Progenitor cell of endocrine pancreas (in vitro differentiated cells): Measurements from ENCODE around the gene ACTN1. TPM values are rescaled to one million over a fixed set of nuclear protein-coding genes. Genes with fewer than 3 reads are reported as not detected.

Source experiments
- DNase-seq: peaks from one replicate; pipeline ENCODE4 v3.0.0; 2021; ENCODE audit warnings: low spot score; ENCODE audit not compliant: unreplicated experiment
- H3K27ac Mint-ChIP-seq: 2 replicates; pipeline ENCODE4 v1.8.0; 2021; ENCODE audit warnings: mild to moderate bottlenecking, moderate library complexity, mixed read lengths
- H3K27me3 Mint-ChIP-seq: 2 replicates; pipeline ENCODE4 v1.8.0; 2021; ENCODE audit warnings: mixed read lengths
- H3K36me3 Mint-ChIP-seq: 2 replicates; pipeline ENCODE4 v1.8.0; 2022; ENCODE audit warnings: mixed read lengths; ENCODE audit not compliant: insufficient read depth
- H3K4me1 Mint-ChIP-seq: 2 replicates; pipeline ENCODE4 v1.8.0; 2021; ENCODE audit warnings: low read depth, mixed read lengths
- H3K4me3 Mint-ChIP-seq: 2 replicates; pipeline ENCODE4 v1.8.0; 2021; ENCODE audit warnings: low read depth, mild to moderate bottlenecking, moderate library complexity, mixed read lengths
- H3K9me3 Mint-ChIP-seq: 2 replicates; pipeline ENCODE4 v1.8.0; 2021; ENCODE audit warnings: low read depth, mixed read lengths
- CTCF ChIP-seq: fragments of 200-600 bp; sonication (generic); IDR thresholded peaks from one replicate; pipeline ENCODE4 v1.5.0; 2021; ENCODE audit warnings: antibody characterized with exemption, mild to moderate bottlenecking; ENCODE audit not compliant: unreplicated experiment
- total RNA-seq: library from RNA; stranded (reverse); gene quantifications from 2 replicates; pipeline ENCODE4 v1.2.1, GENCODE V29; 2021

The ACTN1 gene
- total RNA-seq, 1 donor from 2014 or later: 92.6 TPM

DNA sequence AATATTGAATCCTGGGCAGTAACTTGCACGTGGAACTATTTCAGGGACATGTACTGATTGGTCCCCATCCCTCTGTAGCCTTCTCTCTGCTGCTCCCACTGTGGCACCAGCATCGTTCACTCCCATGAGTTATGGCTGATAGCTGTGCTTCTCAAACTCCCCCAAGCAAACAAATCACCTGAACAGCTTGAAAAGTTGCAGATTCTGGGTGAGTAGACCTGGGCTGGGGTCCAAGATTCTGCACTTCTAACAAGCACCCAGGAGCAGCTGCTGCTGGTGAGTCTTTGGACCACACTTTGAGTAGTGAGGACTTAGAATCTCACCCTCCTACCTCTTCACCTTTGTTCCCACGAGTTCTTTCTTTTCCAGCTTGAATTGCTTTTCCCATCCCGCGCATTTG, 136.8 kb downstream of the ACTN1 start:
- Mint-ChIP-seq H3K36me3 (peaks cover 3% of the 10 kb centered on the region), H3K4me1 (peaks cover 7% of the 10 kb centered on the region), H3K27ac (no peak overlapping the region), H3K4me3 (no peak overlapping the region), H3K27me3 (no peaks in the 10 kb centered on the region), H3K9me3 (peaks cover 9% of the 10 kb centered on the region)
- TF ChIP-seq CTCF: no peak
- DNase-seq: no peak

- Mint-ChIP-seq H3K4me1 (peaks cover 7% of the 10 kb centered on the region), H3K36me3 (peaks cover 7% of the 10 kb centered on the region), H3K9me3 (peaks cover 14% of the 10 kb centered on the region), H3K27ac (no peak overlapping the region), H3K27me3 (no peaks in the 10 kb centered on the region), H3K4me3 (no peak overlapping the region)
- TF ChIP-seq CTCF: no peak
- DNase-seq: no peak
Observed at GRCh38 chr14:68841016-68841809, 137.9 kb downstream of the ACTN1 start.

DNA sequence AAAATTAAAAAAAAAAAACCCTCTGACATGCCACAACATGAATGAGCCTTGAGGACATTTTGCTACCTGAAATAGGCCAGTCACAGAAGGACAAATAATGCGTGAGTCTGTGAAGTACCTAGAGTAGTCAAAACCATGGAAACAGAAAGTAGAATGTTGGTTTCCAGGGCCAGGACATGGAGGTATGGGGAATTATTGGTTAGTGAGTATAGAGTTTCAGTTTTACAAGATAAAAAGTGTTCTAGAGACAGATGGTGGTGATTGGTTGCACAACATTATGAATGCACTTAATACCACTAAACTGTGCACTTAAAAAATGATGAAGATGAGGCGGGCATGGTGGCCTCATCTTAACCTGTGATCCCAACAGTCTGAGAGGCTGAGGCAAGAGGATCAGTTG, 138.6 kb downstream of the ACTN1 start:
- Mint-ChIP-seq H3K9me3 (peaks cover 22% of the 10 kb centered on the region), H3K27me3 (no peaks in the 10 kb centered on the region), H3K4me1 (peaks cover 7% of the 10 kb centered on the region), H3K4me3 (no peak overlapping the region), H3K27ac (no peak overlapping the region), H3K36me3 (peaks cover 7% of the 10 kb centered on the region)
- no peak for DNase-seq
- no peak for TF ChIP-seq CTCF

- H3K9me3 Mint-ChIP-seq: peaks cover 44% of the 10 kb centered on the region
- peaks cover 9% of the 10 kb centered on the region for H3K36me3 Mint-ChIP-seq
- H3K4me3 Mint-ChIP-seq: no peak overlapping the region
- no peak for DNase-seq
- TF ChIP-seq CTCF: no peak
- no peak overlapping the region for H3K27ac Mint-ChIP-seq
- H3K4me1 Mint-ChIP-seq: no peaks in the 10 kb centered on the region
- no peaks in the 10 kb centered on the region for H3K27me3 Mint-ChIP-seq
Observed at GRCh38 chr14:68836082-68836481, 143.0 kb downstream of the ACTN1 start.

GRCh38 chr14:68834816-68835215, 144.3 kb downstream of the ACTN1 start:
- peaks cover 47% of the 10 kb centered on the region for H3K9me3 Mint-ChIP-seq
- TF ChIP-seq CTCF: no peak
- DNase-seq: no peak
- H3K27ac Mint-ChIP-seq: no peak overlapping the region
- H3K27me3 Mint-ChIP-seq: no peaks in the 10 kb centered on the region
- no peak overlapping the region for H3K4me3 Mint-ChIP-seq
- H3K36me3 Mint-ChIP-seq: peaks cover 9% of the 10 kb centered on the region
- H3K4me1 Mint-ChIP-seq: no peaks in the 10 kb centered on the region
